ENCODE data around the gene REEP6.
"Not testable (repeated sequence)": the region's sequence is repeated elsewhere in the genome, so short reads cannot be mapped to it uniquely, and the experiment has no call there.

Gene REEP6

DNA sequence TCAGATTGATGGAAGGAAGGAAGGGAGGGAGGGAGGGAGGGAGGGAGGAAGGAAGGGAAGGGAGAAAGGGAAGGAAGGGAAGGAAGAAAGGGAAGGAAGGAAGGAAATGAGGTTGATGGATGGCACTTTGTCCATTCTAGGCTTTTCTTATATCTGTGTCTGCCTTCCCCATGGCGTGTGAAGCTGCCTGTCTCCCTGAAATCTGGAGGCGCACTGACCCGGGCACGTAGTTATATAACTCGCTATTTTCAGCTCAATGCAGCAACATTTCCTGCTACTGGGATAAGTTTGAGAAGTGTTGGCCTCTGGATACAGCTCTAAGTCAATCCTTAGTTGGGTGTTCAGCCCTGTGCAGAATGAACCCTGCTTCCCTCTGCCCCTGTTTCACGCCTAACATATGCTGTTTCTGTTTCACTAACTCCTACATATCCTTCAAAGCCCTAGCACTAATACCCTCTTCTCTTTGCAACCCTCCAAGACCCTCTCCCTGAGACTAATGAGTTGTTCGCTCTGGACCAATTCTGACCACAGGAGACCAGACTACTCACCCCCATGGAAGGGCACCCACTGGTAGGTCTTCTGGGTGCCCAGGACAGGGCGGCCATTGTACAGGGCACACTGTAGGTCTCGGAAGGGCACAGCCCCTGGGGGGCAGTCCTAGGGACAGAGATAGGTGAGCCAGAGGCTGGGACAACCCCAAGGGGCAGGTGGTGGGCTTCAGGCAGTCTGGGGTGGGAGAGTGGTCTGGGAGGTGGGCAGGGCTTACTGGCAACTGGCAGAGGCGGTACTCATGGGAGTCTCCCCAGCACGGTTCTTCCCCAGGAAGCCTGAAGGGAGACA, 18.8 kb downstream of the REEP6 start:
- no peak for DNase-seq

DNA sequence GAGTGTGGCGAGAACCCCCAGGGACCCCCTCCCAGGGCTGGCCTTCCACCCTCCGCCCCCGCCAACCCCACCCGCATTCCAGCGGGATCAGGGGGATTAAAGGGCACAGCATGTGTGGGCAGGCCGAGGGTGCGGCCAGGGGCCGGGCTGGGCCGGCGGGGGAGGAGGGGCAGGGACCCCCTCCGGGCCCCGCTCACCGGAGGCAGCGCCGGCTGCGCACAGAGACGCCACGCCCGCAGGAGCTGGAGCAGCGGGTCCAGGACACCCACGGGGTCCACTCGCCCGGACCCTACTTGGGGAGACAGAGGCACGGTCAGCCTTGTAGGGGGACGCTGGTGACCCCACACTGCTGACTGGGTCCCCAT, 19.4 kb downstream of the REEP6 start:
- no peak for DNase-seq

DNA sequence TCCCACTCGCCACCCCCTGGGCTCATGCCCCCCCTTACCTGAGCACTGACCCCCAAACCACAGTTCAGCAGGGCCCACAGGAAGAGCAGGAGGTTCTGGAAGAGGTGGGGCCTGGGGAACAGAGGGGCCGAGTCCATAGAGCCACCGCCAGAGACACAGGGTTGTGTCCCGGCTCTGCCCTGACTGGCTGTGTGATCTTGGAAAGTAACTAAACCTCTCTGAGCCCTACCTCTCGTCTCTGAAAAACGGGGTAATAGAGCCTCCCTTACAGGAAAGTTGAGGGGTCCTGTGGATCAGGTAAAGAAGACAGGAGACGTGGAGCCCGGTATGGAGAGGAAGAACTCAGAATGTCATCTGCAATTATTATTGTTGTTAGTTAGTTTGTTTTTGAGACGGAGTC, 19.8 kb downstream of the REEP6 start:
- DNase-seq, result no peak

DNA sequence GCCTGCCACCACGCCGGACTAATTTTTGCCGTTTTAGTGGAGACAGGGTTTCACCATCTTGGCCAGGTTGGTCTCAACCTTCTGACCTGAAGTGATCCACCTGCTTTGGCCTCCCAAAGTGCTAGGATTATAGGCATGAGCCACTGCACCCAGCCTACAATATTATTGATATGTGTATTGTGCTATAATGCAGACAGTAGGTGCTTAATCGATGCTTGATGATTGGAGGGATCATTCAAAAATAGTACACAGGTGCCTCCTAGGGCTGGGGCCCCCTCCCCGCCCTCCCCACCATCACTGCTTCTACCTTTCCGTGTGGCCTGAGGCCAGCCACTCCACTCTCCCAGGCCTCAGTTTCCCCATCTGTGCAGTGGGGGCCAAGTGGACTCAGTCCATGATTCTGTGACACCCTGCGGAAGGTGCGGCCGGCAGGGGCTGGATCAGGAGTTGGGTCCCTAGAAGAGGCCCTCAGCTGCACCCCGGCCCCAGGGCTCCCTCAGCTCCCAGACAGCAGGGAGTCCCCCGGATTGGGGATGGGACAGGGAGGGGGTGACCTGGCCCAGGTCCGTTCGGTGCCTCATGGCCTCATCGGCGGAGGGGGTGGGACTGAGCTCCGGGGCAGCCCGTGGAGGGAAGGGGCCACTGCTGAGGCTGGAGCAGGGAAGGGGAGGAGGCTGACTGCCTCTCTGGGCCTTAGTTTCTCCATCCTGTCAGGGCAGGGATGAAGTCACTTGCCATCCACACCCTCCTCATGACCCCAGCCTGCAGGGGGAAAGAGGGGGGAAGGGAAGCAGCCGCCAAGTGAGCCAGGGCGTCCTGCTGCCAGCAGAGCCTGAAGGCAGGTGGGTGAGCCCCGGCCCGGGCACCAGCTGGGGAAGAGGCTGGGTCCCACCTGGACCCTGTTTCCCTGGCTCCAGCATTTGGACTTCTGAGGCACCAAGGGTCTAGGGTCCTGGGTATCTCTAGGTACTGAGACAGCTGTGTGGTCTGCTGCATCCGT, 20.6 kb downstream of the REEP6 start:
- DNase-seq, result no peak

- DNase-seq, result peak; percentile 76 to 83
Measured at GRCh38 chr19:1512671-1513498, 21.9 kb downstream of the REEP6 start, which contains the start of gene ADAMTSL5. TSS of gene ADAMTSL5 (minus strand) at chr19:1513019. CDS start at chr19:1510943, 2,076 bp downstream.

- peak; percentile 75 to 80 for DNase-seq
Measured at GRCh38 chr19:1513499-1514294, 22.7 kb downstream of the REEP6 start.

DNA sequence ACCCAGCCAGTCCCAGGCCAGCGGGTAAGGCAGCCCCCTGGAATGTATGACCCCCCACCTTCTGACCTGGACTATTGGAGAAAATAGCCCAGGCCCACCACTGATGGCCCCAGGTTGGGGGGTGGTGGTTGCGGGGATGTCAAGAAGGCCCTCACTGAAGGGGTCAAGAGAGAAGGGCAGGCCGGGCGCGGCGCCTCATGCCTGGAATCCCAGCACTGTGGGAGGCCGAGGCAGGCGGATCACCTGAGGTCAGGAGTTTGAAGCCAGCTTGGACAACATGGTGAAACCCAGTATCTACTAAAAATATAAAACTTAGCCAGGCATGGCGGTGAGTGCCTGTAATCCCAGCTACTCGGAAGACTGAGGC, 23.3 kb downstream of the REEP6 start:
- no peak for DNase-seq

- no peak for DNase-seq
Measured at GRCh38 chr19:1514986-1515721, 24.2 kb downstream of the REEP6 start.

DNA sequence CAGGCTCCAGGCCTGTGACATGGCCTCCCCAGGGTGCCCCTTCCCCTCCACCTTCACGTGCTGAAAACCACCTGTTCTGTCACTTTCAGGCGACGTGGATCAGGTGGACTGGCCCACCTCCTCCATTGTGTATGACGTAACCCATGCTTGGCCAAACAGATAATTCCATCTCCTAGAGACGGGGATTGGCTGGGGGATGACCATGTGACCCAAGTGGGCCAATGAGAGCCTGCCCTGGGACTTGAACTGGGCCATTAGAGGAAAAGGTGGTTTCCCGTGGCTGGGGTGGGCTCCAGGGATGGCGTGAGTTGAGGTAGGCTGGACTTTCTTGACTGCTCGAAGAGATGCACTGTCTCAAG, 25.4 kb downstream of the REEP6 start:
- DNase-seq, result no peak

GRCh38 chr19:1518471-1518870, 27.5 kb downstream of the REEP6 start:
- no peak for DNase-seq

DNA sequence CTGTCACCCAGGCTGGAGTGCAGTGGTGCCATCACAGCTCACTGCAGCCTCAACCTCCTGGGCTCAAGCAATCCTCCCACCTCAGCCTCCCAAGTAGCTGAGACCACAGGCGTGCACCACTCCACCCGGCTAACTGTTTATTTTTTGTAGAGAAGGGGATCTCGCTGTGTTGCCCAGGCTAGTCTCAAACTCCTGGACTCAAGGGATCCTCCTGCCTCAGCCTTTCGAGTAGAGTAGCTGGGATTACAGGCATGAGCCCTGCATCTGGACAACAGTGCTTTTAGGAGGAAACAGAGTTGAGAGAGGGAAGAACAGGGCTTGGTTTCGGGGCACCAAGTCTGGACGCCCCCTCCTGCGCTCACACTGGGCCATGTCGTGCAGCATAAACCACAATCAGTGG, 28.8 kb downstream of the REEP6 start:
- not testable (repeated sequence) for DNase-seq

DNA sequence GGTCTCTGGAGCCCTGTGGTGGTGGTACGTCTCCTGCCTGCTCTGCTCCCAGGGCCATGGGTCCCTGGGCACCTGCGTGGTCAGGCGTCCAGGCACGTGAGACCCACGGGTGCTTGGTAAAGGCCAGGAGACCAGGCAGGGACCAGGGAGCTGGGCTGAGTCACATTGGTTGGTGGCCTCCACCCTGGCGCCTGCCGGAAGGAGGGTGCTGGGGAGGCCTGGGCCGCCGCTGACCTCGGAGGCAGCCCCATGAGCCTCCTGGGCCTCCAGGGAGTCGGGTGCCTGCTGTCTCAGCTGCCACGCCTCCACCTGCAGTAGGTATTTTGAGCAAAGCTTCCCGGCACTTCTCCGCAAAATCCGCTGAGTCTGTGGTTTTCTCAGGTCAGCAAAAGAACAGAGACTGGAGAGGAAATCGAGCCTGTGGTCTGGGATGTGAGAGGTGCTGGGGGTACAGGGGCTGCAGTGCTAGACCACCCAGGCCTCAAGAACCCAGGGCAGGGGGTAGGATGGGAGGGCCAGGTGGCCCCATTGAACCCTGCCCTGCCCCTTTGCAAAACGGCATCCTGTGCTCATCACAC, 29.3 kb downstream of the REEP6 start:
- DNase-seq, result no peak

DNA sequence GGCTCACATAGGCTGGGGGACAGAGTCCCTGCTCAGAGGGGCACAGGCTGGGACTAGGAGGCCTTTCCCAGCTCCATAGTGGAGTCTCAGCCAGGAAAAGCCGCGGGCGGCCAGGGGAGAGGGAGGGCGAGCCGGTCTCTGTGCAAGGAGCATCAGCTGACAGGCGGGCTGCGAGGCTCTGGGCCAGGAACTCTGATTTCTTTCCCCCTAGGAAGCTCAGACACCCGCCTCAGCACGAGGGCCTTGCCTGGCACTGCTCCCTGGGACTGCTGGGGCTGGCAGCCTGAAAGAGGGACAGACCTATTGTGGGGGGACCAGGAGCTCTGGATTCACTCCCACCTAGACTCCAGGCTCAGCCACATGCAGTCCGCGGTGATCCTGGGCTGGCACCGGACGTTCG, 30.7 kb downstream of the REEP6 start:
- no peak for DNase-seq

- no peak for DNase-seq
Measured at GRCh38 chr19:1522061-1522460, 31.1 kb downstream of the REEP6 start.

- no peak for DNase-seq
Measured at GRCh38 chr19:1522838-1523237, 31.9 kb downstream of the REEP6 start.

- DNase-seq, result no peak
Measured at GRCh38 chr19:1523412-1524286, 32.7 kb downstream of the REEP6 start, which contains the start of gene PLK5. TSS of gene PLK5 (plus strand) at chr19:1524077. CDS start at chr19:1526997, 2,920 bp downstream.

- no peak for DNase-seq
Measured at GRCh38 chr19:1524287-1524971, 33.4 kb downstream of the REEP6 start.

- no peak for DNase-seq
Measured at GRCh38 chr19:1524972-1525325, 34.0 kb downstream of the REEP6 start.

GRCh38 chr19:1525343-1525742, 34.4 kb downstream of the REEP6 start:
- no peak for DNase-seq

All from activated CD4-positive, alpha-beta T cell treated with anti-CD3 and anti-CD28 coated beads, Interleukin-2, amount 50 U/mL, for 48 hours (primary cell).